ENCODE data around the gene OR2K2. TPM values are rescaled to one million over a fixed set of nuclear protein-coding genes. Genes with fewer than 3 reads are reported as not detected.
A peak's percentile ranks its signal among the peaks of the same experiment; 100 is the strongest.
"Not testable (repeated sequence)": the region's sequence is repeated elsewhere in the genome, so short reads cannot be mapped to it uniquely, and the experiment has no call there.

Gene OR2K2
- total RNA-seq, 5 donors from 2014 or later (not counting 1 experiment from before 2014, with no cell fraction given), result not detected

GRCh38 chr9:111300140-111300735, 29.8 kb downstream of the OR2K2 start:
- H3K36me3 Mint-ChIP-seq, result no peaks in the 10 kb centered on the region
- H3K27ac ChIP-seq (ENCODE audit: low read length), result no peak overlapping the region
- ChIA-PET POLR2A (no interaction called here), CTCF (no interaction called here)
- 93% methylated on average over 2 of the region's 4 CpGs for WGBS (ENCODE audit: insufficient coverage)
- H3K27me3 ChIP-seq (replicated peaks in 1 of 2; ENCODE audit: control insufficient read depth in 2 of 2, extremely low read depth in 1 of 2, insufficient read depth in 2 of 2, low read length in 1 of 2), result no peaks in the 10 kb centered on the region
- no peaks in the 10 kb centered on the region for H3K9me3 ChIP-seq
- H3K4me1 Mint-ChIP-seq, result peaks cover 0 to 4% (median 0%) of the 10 kb centered on the region in 3 donors
- peaks cover 0 to 7% (median 3%) of the 10 kb centered on the region in 3 donors for H3K9me3 Mint-ChIP-seq
- H3K4me1 ChIP-seq (ENCODE audit: control insufficient read depth in 1 of 2, extremely low read depth in 1 of 2, insufficient read depth in 2 of 2, low read length in 2 of 2), result no peaks in the 10 kb centered on the region
- DNase-seq, result no peak
- H3K36me3 ChIP-seq (ENCODE audit: control insufficient read depth in 2 of 2, extremely low read depth in 1 of 2, insufficient read depth in 1 of 2, low read length in 1 of 2), result no peaks in the 10 kb centered on the region
- no peak overlapping the region for H3K27ac Mint-ChIP-seq
- no peak overlapping the region for H3K4me3 ChIP-seq (ENCODE audit: control insufficient read depth in 1 of 2, extremely low read depth in 1 of 2, low read length in 1 of 2)
- no peak overlapping the region for H3K4me3 Mint-ChIP-seq
- no peak for ATAC-seq (replicated peaks in 1 of 4)
- H3K27me3 Mint-ChIP-seq, result peaks cover 8 to 9% of the 10 kb centered on the region in 2 donors

- H3K4me1 Mint-ChIP-seq; H3K9me3 ChIP-seq; CTCF ChIA-PET; H3K27ac Mint-ChIP-seq; H3K27me3 Mint-ChIP-seq; H3K36me3 ChIP-seq (ENCODE audit: control insufficient read depth in 2 of 2, extremely low read depth in 1 of 2, insufficient read depth in 1 of 2, low read length in 1 of 2); H3K36me3 Mint-ChIP-seq; DNase-seq; ATAC-seq (replicated peaks in 1 of 4); H3K27ac ChIP-seq (ENCODE audit: low read length); H3K4me1 ChIP-seq (ENCODE audit: control insufficient read depth in 1 of 2, extremely low read depth in 1 of 2, insufficient read depth in 2 of 2, low read length in 2 of 2); H3K4me3 Mint-ChIP-seq; H3K27me3 ChIP-seq (replicated peaks in 1 of 2; ENCODE audit: control insufficient read depth in 2 of 2, extremely low read depth in 1 of 2, insufficient read depth in 2 of 2, low read length in 1 of 2); POLR2A ChIA-PET; H3K4me3 ChIP-seq (ENCODE audit: control insufficient read depth in 1 of 2, extremely low read depth in 1 of 2, low read length in 1 of 2); H3K9me3 Mint-ChIP-seq: not testable (repeated sequence)
- no CpG with 5 or more reads among the region's 4 CpGs for WGBS (ENCODE audit: insufficient coverage)
These were observed 30.4 kb downstream of the OR2K2 start for GRCh38 chr9:111299599-111299966.

- DNase-seq (peak in 1 of 35 experiments; percentile 47), ATAC-seq (replicated peaks in 1 of 4) (no peak)
- Histone ChIP-seq H3K36me3 (ENCODE audit: control insufficient read depth in 2 of 2, extremely low read depth in 1 of 2, insufficient read depth in 1 of 2, low read length in 1 of 2) (no peaks in the 10 kb centered on the region), H3K4me3 (ENCODE audit: control insufficient read depth in 1 of 2, extremely low read depth in 1 of 2, low read length in 1 of 2) (no peak overlapping the region), H3K4me1 (ENCODE audit: control insufficient read depth in 1 of 2, extremely low read depth in 1 of 2, insufficient read depth in 2 of 2, low read length in 2 of 2) (no peaks in the 10 kb centered on the region), H3K27ac (ENCODE audit: low read length) (no peak overlapping the region), H3K9me3 (no peaks in the 10 kb centered on the region), H3K27me3 (replicated peaks in 1 of 2; ENCODE audit: control insufficient read depth in 2 of 2, extremely low read depth in 1 of 2, insufficient read depth in 2 of 2, low read length in 1 of 2) (no peaks in the 10 kb centered on the region)
- Mint-ChIP-seq H3K4me1 (peaks cover 0 to 4% (median 0%) of the 10 kb centered on the region in 3 donors), H3K27me3 (peaks cover 7 to 8% of the 10 kb centered on the region in 2 donors), H3K4me3 (no peak overlapping the region), H3K9me3 (peaks cover 0 to 7% (median 3%) of the 10 kb centered on the region in 3 donors), H3K27ac (no peak overlapping the region), H3K36me3 (no peaks in the 10 kb centered on the region)
- CTCF ChIA-PET, result interaction anchor here (0.6 kb wide), 2 partner anchors 10 to 769 kb away, joined by 3 to 4 read pairs; no protein-coding TSS in a partner anchor
- POLR2A ChIA-PET, result no interaction called here
- WGBS (ENCODE audit: insufficient coverage), result 100% methylated on average over 1 of the region's 6 CpGs
These were observed 31.1 kb downstream of the OR2K2 start for GRCh38 chr9:111298731-111299598.

- Histone ChIP-seq H3K9me3 (no peaks in the 10 kb centered on the region), H3K27me3 (replicated peaks in 1 of 2; ENCODE audit: control insufficient read depth in 2 of 2, extremely low read depth in 1 of 2, insufficient read depth in 2 of 2, low read length in 1 of 2) (no peaks in the 10 kb centered on the region), H3K36me3 (ENCODE audit: control insufficient read depth in 2 of 2, extremely low read depth in 1 of 2, insufficient read depth in 1 of 2, low read length in 1 of 2) (no peaks in the 10 kb centered on the region), H3K27ac (ENCODE audit: low read length) (no peak overlapping the region), H3K4me1 (ENCODE audit: control insufficient read depth in 1 of 2, extremely low read depth in 1 of 2, insufficient read depth in 2 of 2, low read length in 2 of 2) (no peaks in the 10 kb centered on the region), H3K4me3 (ENCODE audit: control insufficient read depth in 1 of 2, extremely low read depth in 1 of 2, low read length in 1 of 2) (no peak overlapping the region)
- Mint-ChIP-seq H3K9me3 (peaks cover 0 to 7% (median 3%) of the 10 kb centered on the region in 3 donors), H3K27me3 (peaks cover 7 to 8% of the 10 kb centered on the region in 2 donors), H3K4me3 (no peak overlapping the region), H3K27ac (no peak overlapping the region), H3K36me3 (no peaks in the 10 kb centered on the region), H3K4me1 (peaks cover 0 to 4% (median 0%) of the 10 kb centered on the region in 3 donors)
- no CpG with 5 or more reads among the region's 6 CpGs for WGBS (ENCODE audit: insufficient coverage)
- DNase-seq, result no peak
- ChIA-PET POLR2A (no interaction called here), CTCF (interaction anchor here in 1 of 2 donors (0.7 to 1.3 kb wide), 2 partner anchors 9 to 16 kb away, joined by 3 to 9 read pairs; no protein-coding TSS in a partner anchor)
- ATAC-seq (replicated peaks in 1 of 4), result no peak
These were observed 31.9 kb downstream of the OR2K2 start for GRCh38 chr9:111298111-111298510.

GRCh38 chr9:111297066-111297824, 32.8 kb downstream of the OR2K2 start:
- CTCF ChIA-PET, result interaction anchor here in 1 of 2 donors (0.7 to 1.3 kb wide), 2 partner anchors 10 to 15 kb away, joined by 3 to 9 read pairs; no protein-coding TSS in a partner anchor
- H3K4me3 ChIP-seq (ENCODE audit: control insufficient read depth in 1 of 2, extremely low read depth in 1 of 2, low read length in 1 of 2), result no peak overlapping the region
- peaks cover 0 to 4% (median 0%) of the 10 kb centered on the region in 3 donors for H3K4me1 Mint-ChIP-seq

More at GRCh38 chr9:111297066-111297824, 32.8 kb downstream of the OR2K2 start:
- H3K36me3 Mint-ChIP-seq, result no peaks in the 10 kb centered on the region
- no CpG with 5 or more reads among the region's 2 CpGs for WGBS (ENCODE audit: insufficient coverage)
- no peak overlapping the region for H3K4me3 Mint-ChIP-seq
- no peaks in the 10 kb centered on the region for H3K9me3 ChIP-seq
- H3K27ac Mint-ChIP-seq, result no peak overlapping the region
- peaks cover 7 to 8% of the 10 kb centered on the region in 2 donors for H3K27me3 Mint-ChIP-seq
- H3K27ac ChIP-seq (ENCODE audit: low read length), result no peak overlapping the region
- H3K4me1 ChIP-seq (ENCODE audit: control insufficient read depth in 1 of 2, extremely low read depth in 1 of 2, insufficient read depth in 2 of 2, low read length in 2 of 2), result no peaks in the 10 kb centered on the region
- no peaks in the 10 kb centered on the region for H3K27me3 ChIP-seq (replicated peaks in 1 of 2; ENCODE audit: control insufficient read depth in 2 of 2, extremely low read depth in 1 of 2, insufficient read depth in 2 of 2, low read length in 1 of 2)
- DNase-seq (no peak), ATAC-seq (replicated peaks in 1 of 4) (no peak)
- POLR2A ChIA-PET, result no interaction called here
- H3K36me3 ChIP-seq (ENCODE audit: control insufficient read depth in 2 of 2, extremely low read depth in 1 of 2, insufficient read depth in 1 of 2, low read length in 1 of 2), result no peaks in the 10 kb centered on the region
- peaks cover 0 to 7% (median 3%) of the 10 kb centered on the region in 3 donors for H3K9me3 Mint-ChIP-seq
